HepG2 (cell line): ENCODE results near the gene FBXW12. TPM values are rescaled to one million over a fixed set of nuclear protein-coding genes. Genes with fewer than 3 reads are reported as not detected.
A peak's percentile ranks its signal among the peaks of the same experiment; 100 is the strongest.

Experiments used
- AGO1 ChIP-seq: fragments of 200-400 bp; formaldehyde crosslinking; IDR thresholded peaks from 2 replicates; pipeline ENCODE4 v1.6.1; 2017; ENCODE audit warnings: mild to moderate bottlenecking, low read depth, low read length, moderate library complexity; ENCODE audit not compliant: poor library complexity, severe bottlenecking
- AKAP8 ChIP-seq: sonication (generic); formaldehyde crosslinking; IDR thresholded peaks from 2 replicates; pipeline ENCODE4 v1.5.1; 2020; ENCODE audit warnings: mild to moderate bottlenecking, missing genetic modification reagents
- CC2D1A ChIP-seq: sonication (generic); formaldehyde crosslinking; IDR thresholded peaks from 2 replicates; pipeline ENCODE4 v1.8.1; 2023; ENCODE audit warnings: mild to moderate bottlenecking, missing genetic modification reagents
- FOXJ3 ChIP-seq: sonication (generic); formaldehyde crosslinking; IDR thresholded peaks from 2 replicates; pipeline ENCODE4 v1.4.0; 2020; ENCODE audit warnings: missing genetic modification reagents, mild to moderate bottlenecking, borderline replicate concordance
- FOXO1 ChIP-seq: sonication (generic); formaldehyde crosslinking; IDR thresholded peaks from 2 replicates; pipeline ENCODE4 v1.4.0; 2020; ENCODE audit warnings: missing genetic modification reagents
- HNRNPH1 ChIP-seq: fragments of 200-400 bp; formaldehyde crosslinking; optimal IDR thresholded peaks from 2 replicates; pipeline ENCODE3; 2017; ENCODE audit warnings: mild to moderate bottlenecking, low read depth, low read length
- HOMEZ ChIP-seq: IDR thresholded peaks from 2 replicates; pipeline ENCODE4 v1.6.1; 2016; ENCODE audit warnings: low read depth
- ISL2 ChIP-seq: sonication (generic); formaldehyde crosslinking; IDR thresholded peaks from 2 replicates; pipeline ENCODE4 v1.5.0; 2020; ENCODE audit warnings: missing genetic modification reagents
- MZF1 ChIP-seq: sonication (generic); formaldehyde crosslinking; IDR thresholded peaks from 2 replicates; pipeline ENCODE4 v1.8.1; 2023; ENCODE audit warnings: mild to moderate bottlenecking, missing genetic modification reagents, borderline replicate concordance
- RFXAP ChIP-seq: sonication (generic); formaldehyde crosslinking; IDR thresholded peaks from 2 replicates; pipeline ENCODE4 v1.4.0; 2020; ENCODE audit warnings: missing genetic modification reagents, borderline replicate concordance
- SOX5 ChIP-seq: IDR thresholded peaks from 2 replicates; pipeline ENCODE4 v1.6.1; 2016; ENCODE audit warnings: borderline replicate concordance
- TEAD3 ChIP-seq: optimal IDR thresholded peaks from 2 replicates; pipeline ENCODE3; 2016; ENCODE audit warnings: borderline replicate concordance
- TFDP2 ChIP-seq: sonication (generic); formaldehyde crosslinking; IDR thresholded peaks from 2 replicates; pipeline ENCODE4 v1.4.0; 2020; ENCODE audit warnings: missing genetic modification reagents
- TGIF2 ChIP-seq: IDR thresholded peaks from 2 replicates; pipeline ENCODE4 v1.6.1; 2016; ENCODE audit warnings: control low read depth, missing compliant biosample characterization
- ZNF674 ChIP-seq: sonication (generic); formaldehyde crosslinking; IDR thresholded peaks from 2 replicates; pipeline ENCODE4 v1.5.0; 2020; ENCODE audit warnings: low read depth, mild to moderate bottlenecking, missing genetic modification reagents
- ZNF724P ChIP-seq: sonication (generic); formaldehyde crosslinking; IDR thresholded peaks from 2 replicates; pipeline ENCODE4 v1.8.0; 2022; ENCODE audit warnings: missing genetic modification reagents, borderline replicate concordance
- ZSCAN25 ChIP-seq: sonication (generic); formaldehyde crosslinking; IDR thresholded peaks from 2 replicates; pipeline ENCODE4 v1.8.0; 2022; ENCODE audit warnings: mild to moderate bottlenecking, missing genetic modification reagents
- polyA plus RNA-seq, 8 experiments: library from polyadenylated mRNA; depleted of rRNA in 3 of 8; stranded (reverse) in 7 of 8; unstranded in 1 of 8; fragments of >200 nt; fragmentation: Illumina TruSeq in 4 of 8; extraction: Trizol in 4 of 8; gene quantifications; 2 replicates each; pipeline versions ENCODE4 v1.2.1 to v1.2.3, GENCODE V29; 2011 to 2016; ENCODE audit warnings: low read depth in 4 of 8, missing spikeins in 1 of 8, mixed read lengths in 1 of 8; ENCODE audit not compliant: insufficient read depth in 1 of 8
- total RNA-seq, 5 experiments: library from RNA; depleted of rRNA; stranded (reverse); fragments of >200 nt; fragmentation: Illumina TruSeq; extraction: Trizol; gene quantifications; 2 replicates each; pipeline ENCODE4 v1.2.3, GENCODE V29; 2016; ENCODE audit warnings: low read depth in 1 of 5
- TF ChIP-seq, protein P1 (sequence below): sonication (generic); formaldehyde crosslinking; IDR thresholded peaks from 2 replicates; pipeline ENCODE4 v1.4.0; 2020; ENCODE audit warnings: missing genetic modification reagents, borderline replicate concordance
- TF ChIP-seq, protein P2 (sequence below): sonication (generic); formaldehyde crosslinking; IDR thresholded peaks from 2 replicates; pipeline ENCODE4 v1.4.0; 2020; ENCODE audit warnings: missing genetic modification reagents
- TF ChIP-seq, protein P3 (sequence below): sonication (generic); formaldehyde crosslinking; IDR thresholded peaks from 2 replicates; pipeline ENCODE4 v1.8.0; 2022; ENCODE audit warnings: low read depth, missing genetic modification reagents
- TF ChIP-seq, protein P4 (sequence below): sonication (generic); formaldehyde crosslinking; IDR thresholded peaks from 2 replicates; pipeline ENCODE4 v1.8.0; 2022; ENCODE audit warnings: missing genetic modification reagents, mild to moderate bottlenecking, moderate library complexity, borderline replicate concordance

The FBXW12 gene
- total and polyA plus RNA-seq, 2 of the 13 experiments (the other 11 are each of a cell fraction or from before 2014, with no cell fraction given): not detected

DNA sequence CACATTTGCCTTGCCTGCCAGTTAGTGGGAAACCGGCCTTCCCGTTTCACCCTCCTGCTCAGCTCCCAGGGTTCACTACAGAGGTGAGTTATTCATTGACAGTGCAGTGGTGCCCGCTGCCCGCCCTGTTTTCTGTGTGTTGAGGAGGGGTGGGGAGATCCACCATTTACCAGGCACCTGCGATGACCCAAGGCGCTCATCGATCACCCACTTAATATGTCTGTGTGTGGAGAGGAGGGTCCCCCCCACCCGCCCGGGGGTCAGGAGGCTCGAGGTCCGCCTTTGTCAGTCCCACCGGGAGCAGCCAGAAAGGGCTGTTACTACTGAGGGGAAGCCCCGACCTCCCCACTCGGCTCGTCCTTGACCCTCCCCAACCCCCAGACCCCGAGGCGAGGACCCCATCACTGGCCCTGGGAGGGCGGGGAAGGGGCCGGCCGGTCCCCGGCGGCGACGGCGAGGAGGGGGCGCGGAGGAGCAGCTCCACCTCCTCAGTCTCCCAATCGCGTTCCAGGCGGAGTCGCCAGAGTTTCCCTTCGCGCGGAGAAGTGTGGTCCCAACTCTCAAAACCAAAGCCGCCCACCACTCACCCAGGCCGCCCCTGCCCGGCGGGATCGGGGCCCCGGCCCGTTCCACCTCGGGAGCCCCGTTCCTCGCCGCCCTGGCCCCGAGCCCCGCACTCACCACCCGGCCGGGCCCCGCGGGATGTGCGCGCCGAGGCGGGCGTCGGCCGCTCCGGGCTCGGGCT is 56.7 kb downstream of the FBXW12 start (continued):
- TF ChIP-seq, protein P1, sequence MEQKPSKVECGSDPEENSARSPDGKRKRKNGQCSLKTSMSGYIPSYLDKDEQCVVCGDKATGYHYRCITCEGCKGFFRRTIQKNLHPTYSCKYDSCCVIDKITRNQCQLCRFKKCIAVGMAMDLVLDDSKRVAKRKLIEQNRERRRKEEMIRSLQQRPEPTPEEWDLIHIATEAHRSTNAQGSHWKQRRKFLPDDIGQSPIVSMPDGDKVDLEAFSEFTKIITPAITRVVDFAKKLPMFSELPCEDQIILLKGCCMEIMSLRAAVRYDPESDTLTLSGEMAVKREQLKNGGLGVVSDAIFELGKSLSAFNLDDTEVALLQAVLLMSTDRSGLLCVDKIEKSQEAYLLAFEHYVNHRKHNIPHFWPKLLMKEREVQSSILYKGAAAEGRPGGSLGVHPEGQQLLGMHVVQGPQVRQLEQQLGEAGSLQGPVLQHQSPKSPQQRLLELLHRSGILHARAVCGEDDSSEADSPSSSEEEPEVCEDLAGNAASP: peak; percentile 87; the same call in 1 of the 2 replicates
- TF ChIP-seq SOX5 (CRISPR knock-in tag): no peak
- 0 out of 2 replicates have a peak, but pooled peaks have one; percentile 4 for TF ChIP-seq RFXAP
- TF ChIP-seq ZNF674 (CRISPR knock-in tag): no peak; the same call in 1 of the 2 replicates
- TF ChIP-seq MZF1 (CRISPR knock-in tag): no peak
- peak; percentile 87 for TF ChIP-seq AKAP8 (CRISPR knock-in tag)
- TF ChIP-seq ISL2 (CRISPR knock-in tag): no peak
- TF ChIP-seq TFDP2 (CRISPR knock-in tag): 0 out of 2 replicates have a peak, but pooled peaks have one; percentile 28
- peak; percentile 64; the same call in 1 of the 2 replicates for TF ChIP-seq TGIF2 (CRISPR knock-in tag)
- TF ChIP-seq, protein P2, sequence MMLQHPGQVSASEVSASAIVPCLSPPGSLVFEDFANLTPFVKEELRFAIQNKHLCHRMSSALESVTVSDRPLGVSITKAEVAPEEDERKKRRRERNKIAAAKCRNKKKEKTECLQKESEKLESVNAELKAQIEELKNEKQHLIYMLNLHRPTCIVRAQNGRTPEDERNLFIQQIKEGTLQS (CRISPR knock-in tag): no peak
- peak; percentile 37 for TF ChIP-seq FOXJ3 (CRISPR knock-in tag)
- no peak; the same call in none of the 2 replicates for TF ChIP-seq FOXO1 (CRISPR knock-in tag)
- TF ChIP-seq, protein P3, sequence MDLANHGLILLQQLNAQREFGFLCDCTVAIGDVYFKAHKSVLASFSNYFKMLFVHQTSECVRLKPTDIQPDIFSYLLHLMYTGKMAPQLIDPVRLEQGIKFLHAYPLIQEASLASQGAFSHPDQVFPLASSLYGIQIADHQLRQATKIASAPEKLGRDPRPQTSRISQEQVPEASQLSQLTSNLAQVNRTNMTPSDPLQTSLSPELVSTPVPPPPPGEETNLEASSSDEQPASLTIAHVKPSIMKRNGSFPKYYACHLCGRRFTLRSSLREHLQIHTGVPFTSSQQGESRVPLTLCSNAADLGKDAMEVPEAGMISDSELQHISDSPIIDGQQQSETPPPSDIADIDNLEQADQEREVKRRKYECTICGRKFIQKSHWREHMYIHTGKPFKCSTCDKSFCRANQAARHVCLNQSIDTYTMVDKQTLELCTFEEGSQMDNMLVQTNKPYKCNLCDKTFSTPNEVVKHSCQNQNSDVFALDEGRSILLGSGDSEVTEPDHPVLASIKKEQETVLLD (CRISPR knock-in tag): 0 out of 2 replicates have a peak, but pooled peaks have one; percentile 27
- TF ChIP-seq HNRNPH1: peak; percentile 12
- peak; percentile 95 for TF ChIP-seq ZSCAN25 (CRISPR knock-in tag)
- TF ChIP-seq, protein P4, sequence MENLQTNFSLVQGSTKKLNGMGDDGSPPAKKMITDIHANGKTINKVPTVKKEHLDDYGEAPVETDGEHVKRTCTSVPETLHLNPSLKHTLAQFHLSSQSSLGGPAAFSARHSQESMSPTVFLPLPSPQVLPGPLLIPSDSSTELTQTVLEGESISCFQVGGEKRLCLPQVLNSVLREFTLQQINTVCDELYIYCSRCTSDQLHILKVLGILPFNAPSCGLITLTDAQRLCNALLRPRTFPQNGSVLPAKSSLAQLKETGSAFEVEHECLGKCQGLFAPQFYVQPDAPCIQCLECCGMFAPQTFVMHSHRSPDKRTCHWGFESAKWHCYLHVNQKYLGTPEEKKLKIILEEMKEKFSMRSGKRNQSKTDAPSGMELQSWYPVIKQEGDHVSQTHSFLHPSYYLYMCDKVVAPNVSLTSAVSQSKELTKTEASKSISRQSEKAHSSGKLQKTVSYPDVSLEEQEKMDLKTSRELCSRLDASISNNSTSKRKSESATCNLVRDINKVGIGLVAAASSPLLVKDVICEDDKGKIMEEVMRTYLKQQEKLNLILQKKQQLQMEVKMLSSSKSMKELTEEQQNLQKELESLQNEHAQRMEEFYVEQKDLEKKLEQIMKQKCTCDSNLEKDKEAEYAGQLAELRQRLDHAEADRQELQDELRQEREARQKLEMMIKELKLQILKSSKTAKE (CRISPR knock-in tag): peak; percentile 78
- TF ChIP-seq HOMEZ (CRISPR knock-in tag): no peak
- no peak for TF ChIP-seq ZNF724P (CRISPR knock-in tag)
- no peak for TF ChIP-seq AGO1
- peak; percentile 7 for TF ChIP-seq TEAD3
- no peak for TF ChIP-seq CC2D1A
